ENCODE measurements around the gene CADPS2. TPM values are rescaled to one million over a fixed set of nuclear protein-coding genes. Genes with fewer than 3 reads are reported as not detected.

CADPS2 gene
- total RNA-seq, 4 donors from 2014 or later = 2.1 to 3.7 (median 2.8) TPM

DNA sequence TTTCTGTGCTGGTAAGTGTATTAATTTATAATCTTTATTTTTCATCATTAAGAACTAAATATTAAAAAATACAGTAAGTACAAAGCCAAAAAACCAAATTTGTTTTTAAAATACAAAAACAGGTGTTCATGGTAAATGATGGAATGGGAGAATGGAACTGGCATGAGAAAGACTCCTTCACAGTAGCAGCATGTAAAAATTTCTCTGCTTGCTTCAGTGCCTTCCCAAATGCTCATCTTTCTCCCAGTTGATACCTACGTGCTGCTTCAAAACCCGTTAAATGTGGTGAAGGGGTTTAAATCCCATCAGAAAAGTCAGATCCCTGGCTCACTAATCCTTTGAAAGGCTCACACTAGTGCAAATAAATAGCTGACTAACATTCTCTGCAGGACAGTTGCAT is 191.6 kb downstream of the CADPS2 start:
- Histone ChIP-seq H3K9me3 (no peaks in the 10 kb centered on the region), H3K36me3 (no peaks in the 10 kb centered on the region), H3K27me3 (no peaks in the 10 kb centered on the region), H3K4me1 (no peaks in the 10 kb centered on the region), H3K4me3 (no peak overlapping the region), H3K27ac (no peak overlapping the region)
- DNase-seq (no peak), ATAC-seq (no peak)
- intact Hi-C loops (cut with DNase I; ENCODE audit: low total_unique reads) = no loop called here
- in situ Hi-C loops (cut with MboI; ENCODE audit: low sequenced_read_pairs in 4 of 4) = no loop called here
- TF ChIP-seq CTCF (IDR thresholded peaks at IDR 0.05 in 4 of 5, conservative IDR thresholded peaks at IDR 0.05 in 1 of 5) (no peak), POLR2A (IDR thresholded peaks at IDR 0.05) (no peak)

DNA sequence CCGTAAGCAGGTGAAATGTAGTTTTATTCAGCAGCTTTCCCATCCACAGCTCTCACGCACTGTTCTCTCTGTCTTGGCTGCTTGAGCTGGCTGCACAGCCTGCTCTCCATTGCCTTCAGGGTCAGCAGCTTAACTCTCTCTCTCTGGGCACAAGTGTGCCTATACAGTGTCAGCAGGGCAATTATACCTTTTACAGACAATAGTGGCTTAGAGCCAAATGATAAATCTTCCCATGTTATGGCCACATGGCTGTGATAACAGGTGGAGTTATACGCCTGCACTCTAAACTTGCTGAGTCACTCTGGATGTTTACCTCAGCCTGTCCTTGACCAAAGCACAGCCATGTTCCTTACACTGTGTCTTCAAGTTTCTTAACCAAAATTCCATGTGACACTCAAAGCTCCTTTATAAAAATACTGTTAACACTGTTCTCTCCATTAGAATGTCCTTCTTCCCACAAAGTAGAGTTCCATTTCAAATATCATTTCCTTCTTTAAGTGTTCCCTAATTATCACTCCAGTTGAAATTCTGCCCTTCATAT is 193.4 kb downstream of the CADPS2 start:
- in situ Hi-C loops (cut with MboI; ENCODE audit: low sequenced_read_pairs in 4 of 4) = no loop called here
- no peaks in the 10 kb centered on the region for H3K27me3 ChIP-seq
- no peaks in the 10 kb centered on the region for H3K36me3 ChIP-seq
- no peaks in the 10 kb centered on the region for H3K4me1 ChIP-seq
- ATAC-seq (no peak), DNase-seq (no peak)
- no peak overlapping the region for H3K4me3 ChIP-seq
- intact Hi-C loops (cut with DNase I; ENCODE audit: low total_unique reads) = no loop called here
- no peaks in the 10 kb centered on the region for H3K9me3 ChIP-seq
- TF ChIP-seq POLR2A (IDR thresholded peaks at IDR 0.05) = no peak
- no peak overlapping the region for H3K27ac ChIP-seq

DNA sequence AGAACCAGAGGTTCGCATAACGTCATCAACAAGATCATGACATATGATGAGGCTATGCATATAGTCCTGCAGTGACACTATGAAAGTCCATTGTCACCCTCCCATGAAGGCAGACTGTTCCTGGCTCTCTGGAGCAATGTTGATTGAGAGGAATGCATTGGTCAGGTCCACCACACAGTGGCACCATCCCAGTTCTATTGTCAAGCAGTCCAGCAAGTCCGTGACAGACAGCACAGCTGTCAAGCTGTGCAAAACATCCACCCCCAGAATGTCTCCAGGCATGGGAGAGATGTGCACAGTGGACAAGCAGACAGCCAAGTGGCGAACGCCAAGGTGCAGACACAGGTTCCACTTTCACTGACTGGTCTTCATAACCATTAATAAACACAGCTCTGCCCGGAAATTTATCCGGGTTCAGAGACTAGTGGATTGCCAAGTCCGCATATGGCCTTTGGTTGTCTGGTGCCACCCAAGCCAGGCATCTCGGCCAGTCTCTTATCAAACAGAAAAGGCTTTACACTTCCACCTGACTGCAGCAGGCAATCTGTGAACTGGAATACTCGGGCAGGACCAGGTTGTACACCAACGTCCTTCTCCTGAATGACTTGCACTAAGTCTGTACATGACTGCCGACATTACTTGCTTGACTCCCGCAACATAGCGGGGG is 194.6 kb downstream of the CADPS2 start:
- DNase-seq (no peak), ATAC-seq (no peak)
- Histone ChIP-seq H3K27ac (no peak overlapping the region), H3K9me3 (no peaks in the 10 kb centered on the region), H3K4me3 (no peak overlapping the region), H3K27me3 (no peaks in the 10 kb centered on the region), H3K4me1 (no peaks in the 10 kb centered on the region), H3K36me3 (no peaks in the 10 kb centered on the region)
- intact Hi-C loops (cut with DNase I; ENCODE audit: low total_unique reads) = no loop called here
- TF ChIP-seq POLR2A (IDR thresholded peaks at IDR 0.05) (no peak), CTCF (IDR thresholded peaks at IDR 0.05 in 4 of 5, conservative IDR thresholded peaks at IDR 0.05 in 1 of 5) (no peak)
- in situ Hi-C loops (cut with MboI; ENCODE audit: low sequenced_read_pairs in 4 of 4) = no loop called here

- H3K4me1 ChIP-seq = no peaks in the 10 kb centered on the region
- intact Hi-C loops (cut with DNase I; ENCODE audit: low total_unique reads) (no loop called here), in situ Hi-C loops (cut with MboI; ENCODE audit: low sequenced_read_pairs in 4 of 4) (no loop called here)
- DNase-seq (no peak), ATAC-seq (no peak)
- no peaks in the 10 kb centered on the region for H3K27me3 ChIP-seq
- TF ChIP-seq CTCF (IDR thresholded peaks at IDR 0.05 in 4 of 5, conservative IDR thresholded peaks at IDR 0.05 in 1 of 5) (no peak), POLR2A (IDR thresholded peaks at IDR 0.05) (no peak)
- no peak overlapping the region for H3K27ac ChIP-seq
- H3K9me3 ChIP-seq = no peaks in the 10 kb centered on the region
- H3K4me3 ChIP-seq = no peak overlapping the region
- H3K36me3 ChIP-seq = no peaks in the 10 kb centered on the region
These were observed 196.7 kb downstream of the CADPS2 start for GRCh38 chr7:122689346-122690109.

- no peak overlapping the region for H3K4me3 ChIP-seq
- in situ Hi-C loops (cut with MboI; ENCODE audit: low sequenced_read_pairs in 4 of 4) (no loop called here), intact Hi-C loops (cut with DNase I; ENCODE audit: low total_unique reads) (no loop called here)
- H3K9me3 ChIP-seq = no peaks in the 10 kb centered on the region
- TF ChIP-seq CTCF (IDR thresholded peaks at IDR 0.05 in 4 of 5, conservative IDR thresholded peaks at IDR 0.05 in 1 of 5) = no peak
- no peak for TF ChIP-seq POLR2A (IDR thresholded peaks at IDR 0.05)
- ATAC-seq = no peak
- no peak overlapping the region for H3K27ac ChIP-seq
- DNase-seq = no peak
- H3K36me3 ChIP-seq = no peaks in the 10 kb centered on the region
- H3K27me3 ChIP-seq = no peaks in the 10 kb centered on the region
- H3K4me1 ChIP-seq = no peaks in the 10 kb centered on the region
These were observed 197.8 kb downstream of the CADPS2 start for GRCh38 chr7:122688400-122688998.
